HG03469 (cell line): ENCODE measurements around the gene LAMC3.
"Not testable (repeated sequence)": the region's sequence is repeated elsewhere in the genome, so short reads cannot be mapped to it uniquely, and the experiment has no call there.

ENCODE experiments used
- ATAC-seq: cut with Tn5 transposase; IDR thresholded peaks from one replicate; pipeline ENCODE4 v1.9.1; 2021; ENCODE audit warnings: mild to moderate bottlenecking, moderate library complexity, moderate number of reproducible peaks; ENCODE audit not compliant: unreplicated experiment

LAMC3 gene

GRCh38 chr9:130991778-130992681 lies 16.9 kb upstream of the LAMC3 start:
- ATAC-seq, result no peak

- no peak for ATAC-seq
Measured at GRCh38 chr9:130992682-130993032, 16.3 kb upstream of the LAMC3 start.

GRCh38 chr9:130993303-130994030 lies 15.5 kb upstream of the LAMC3 start:
- no peak for ATAC-seq

GRCh38 chr9:130994135-130995085 lies 14.6 kb upstream of the LAMC3 start:
- ATAC-seq, result no peak

- no peak for ATAC-seq
Measured at GRCh38 chr9:130995086-130996011, 13.6 kb upstream of the LAMC3 start.

- ATAC-seq, result no peak
Measured at GRCh38 chr9:130996205-130996604, 12.8 kb upstream of the LAMC3 start.

GRCh38 chr9:130996676-130997394 lies 12.1 kb upstream of the LAMC3 start:
- no peak for ATAC-seq

- ATAC-seq, result no peak
Measured at GRCh38 chr9:130997395-130997684, 11.6 kb upstream of the LAMC3 start.

- ATAC-seq, result no peak
Measured at GRCh38 chr9:130997925-130998596, 10.9 kb upstream of the LAMC3 start.

GRCh38 chr9:130998597-130999244 lies 10.3 kb upstream of the LAMC3 start:
- no peak for ATAC-seq

- no peak for ATAC-seq
Measured at GRCh38 chr9:130999245-130999623, 9.7 kb upstream of the LAMC3 start.

GRCh38 chr9:131000526-131000925 lies 8.4 kb upstream of the LAMC3 start:
- ATAC-seq, result not testable (repeated sequence)

- no peak for ATAC-seq
Measured at GRCh38 chr9:131001021-131001420, 8.0 kb upstream of the LAMC3 start.

- ATAC-seq, result no peak
Measured at GRCh38 chr9:131001990-131002389, 7.0 kb upstream of the LAMC3 start.

GRCh38 chr9:131006601-131007000 lies 2.4 kb upstream of the LAMC3 start:
- ATAC-seq, result no peak

GRCh38 chr9:131008086-131008485 lies 888 bp upstream of the LAMC3 start:
- ATAC-seq, result no peak

- ATAC-seq, result no peak
Measured at GRCh38 chr9:131008563-131008908, 438 bp upstream of the LAMC3 start.

- ATAC-seq, result no peak
Measured at GRCh38 chr9:131010482-131011273, 1.7 kb downstream of the LAMC3 start.
